Renal cortical epithelial cell (primary cell): ENCODE data around the gene ZMYM2. TPM values are rescaled to one million over a fixed set of nuclear protein-coding genes. Genes with fewer than 3 reads are reported as not detected.
"Not testable (repeated sequence)": the region's sequence is repeated elsewhere in the genome, so short reads cannot be mapped to it uniquely, and the experiment has no call there.

Source experiments
- DNase-seq: peaks from one replicate; pipeline ENCODE4 v3.0.0-alpha.2; 2011; ENCODE audit warnings: low read depth
- total RNA-seq: library from RNA; depleted of rRNA; stranded (reverse); fragments of >200 nt; gene quantifications from 2 replicates; pipeline ENCODE4 v1.2.3, GENCODE V29; 2014

Gene ZMYM2
- total RNA-seq, 1 donor from 2014 or later: 105 TPM

DNA sequence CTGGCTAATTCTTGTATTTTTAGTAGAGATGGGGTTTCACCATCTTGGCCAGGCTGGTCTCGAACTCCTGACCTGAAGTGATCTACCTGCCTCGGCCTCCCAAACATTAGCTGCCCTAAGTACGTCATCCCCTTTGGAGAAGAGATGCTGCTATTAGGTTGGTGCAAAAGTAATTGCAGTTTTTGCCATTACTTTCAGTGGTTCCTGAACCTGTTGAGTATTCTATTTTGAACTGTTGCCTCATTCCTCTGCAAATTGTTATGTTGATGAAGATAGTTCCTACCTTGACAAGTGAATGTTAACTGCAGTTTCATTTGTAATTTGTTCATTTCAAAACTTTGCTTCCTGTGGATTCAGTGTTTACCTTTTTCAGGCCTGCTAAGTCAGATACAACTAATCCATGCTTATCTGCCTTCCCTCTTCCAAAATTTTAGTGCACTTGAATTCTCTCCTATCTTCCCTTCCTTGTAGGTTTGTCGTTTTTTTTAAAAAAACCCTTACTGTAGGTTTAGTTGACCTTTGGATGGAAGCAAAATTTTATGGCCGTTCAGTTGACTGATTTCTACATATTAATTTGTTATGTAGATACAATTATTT lies 24.0 kb downstream of the ZMYM2 start:
- DNase-seq: no peak

DNA sequence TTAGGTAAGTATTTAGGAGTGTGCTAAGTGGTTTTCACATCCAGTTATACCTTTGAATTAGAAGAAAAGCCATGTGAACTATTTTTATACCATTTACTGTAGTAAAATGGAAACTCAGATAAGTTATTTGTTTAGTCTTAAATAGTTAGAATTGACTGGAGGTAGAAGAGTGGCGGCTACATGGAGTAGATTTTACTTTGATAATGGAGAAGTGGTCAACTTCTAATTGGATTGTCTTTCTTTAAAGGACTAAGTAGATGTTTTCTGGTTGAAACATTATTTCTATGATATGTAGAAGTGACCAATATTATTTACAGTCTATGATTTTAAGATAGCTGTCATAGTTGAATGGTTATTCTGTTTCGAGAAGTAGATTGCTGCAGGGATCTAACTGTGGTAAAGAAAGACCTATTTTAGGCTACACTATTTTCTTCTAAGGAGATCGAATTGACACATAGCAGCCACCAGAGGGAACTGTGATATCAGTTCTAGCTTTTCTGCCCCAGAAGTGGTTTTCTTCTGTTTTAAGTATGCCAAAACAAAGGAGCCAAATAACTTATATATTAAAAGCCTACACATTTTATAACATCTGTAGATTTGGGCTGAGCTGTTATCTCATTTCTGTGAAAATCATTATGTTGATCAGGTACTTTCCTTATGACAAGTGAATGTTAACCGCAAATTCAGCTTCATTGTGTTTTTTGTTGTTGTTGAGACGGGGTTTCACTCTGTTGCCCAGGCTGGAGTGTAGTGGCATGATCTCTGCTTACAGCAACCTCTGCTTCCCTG lies 26.1 kb downstream of the ZMYM2 start:
- peak; percentile 56 for DNase-seq

DNA sequence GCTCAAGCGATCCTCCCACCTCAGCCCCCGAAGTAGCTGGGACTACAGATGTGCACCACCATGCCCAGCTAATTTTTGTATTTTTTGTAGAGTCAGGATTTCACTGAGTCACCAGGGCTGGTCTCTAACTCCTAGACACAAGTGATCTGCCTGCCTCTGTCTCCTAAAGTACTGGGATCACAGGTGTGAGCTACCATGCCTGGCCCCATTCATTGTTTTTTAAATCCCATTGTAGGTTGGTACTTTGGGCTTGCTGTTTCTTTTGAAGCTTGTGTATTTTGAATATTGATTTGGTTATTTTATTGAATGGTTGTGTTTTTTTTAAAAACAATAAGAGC lies 26.7 kb downstream of the ZMYM2 start:
- DNase-seq: no peak

DNA sequence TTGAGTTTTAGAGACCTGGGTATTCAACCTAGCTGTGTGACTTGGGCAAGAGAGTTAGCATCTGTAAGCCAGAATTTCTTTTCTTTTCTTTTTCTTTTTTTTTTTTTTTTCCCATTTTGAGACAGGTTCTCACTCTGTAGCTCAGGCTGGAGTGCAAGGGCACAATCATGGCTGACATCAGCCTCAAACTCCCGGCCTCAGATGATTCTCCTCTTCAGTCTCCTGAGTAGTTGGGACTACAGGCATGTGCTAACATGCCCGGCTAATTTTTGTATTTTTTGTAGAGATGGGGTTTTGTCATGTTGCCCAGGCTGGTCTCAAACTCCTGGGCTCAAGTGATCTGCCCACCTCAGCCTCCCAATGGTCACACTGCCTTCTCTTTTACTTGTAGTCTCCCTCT lies 33.0 kb downstream of the ZMYM2 start:
- DNase-seq: no peak

DNA sequence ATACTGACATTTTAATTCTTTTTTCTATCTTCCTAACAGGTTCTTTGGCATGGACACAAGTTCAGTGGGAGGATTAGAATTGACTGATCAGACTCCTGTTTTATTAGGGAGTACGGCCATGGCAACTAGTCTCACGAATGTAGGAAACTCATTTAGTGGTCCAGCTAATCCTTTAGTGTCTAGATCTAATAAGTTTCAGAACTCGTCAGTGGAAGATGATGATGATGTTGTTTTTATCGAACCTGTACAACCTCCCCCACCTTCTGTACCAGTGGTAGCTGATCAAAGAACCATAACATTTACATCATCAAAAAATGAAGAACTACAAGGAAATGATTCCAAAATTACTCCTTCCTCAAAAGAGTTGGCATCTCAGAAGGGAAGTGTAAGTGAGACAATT lies 34.5 kb downstream of the ZMYM2 start:
- no peak for DNase-seq

DNA sequence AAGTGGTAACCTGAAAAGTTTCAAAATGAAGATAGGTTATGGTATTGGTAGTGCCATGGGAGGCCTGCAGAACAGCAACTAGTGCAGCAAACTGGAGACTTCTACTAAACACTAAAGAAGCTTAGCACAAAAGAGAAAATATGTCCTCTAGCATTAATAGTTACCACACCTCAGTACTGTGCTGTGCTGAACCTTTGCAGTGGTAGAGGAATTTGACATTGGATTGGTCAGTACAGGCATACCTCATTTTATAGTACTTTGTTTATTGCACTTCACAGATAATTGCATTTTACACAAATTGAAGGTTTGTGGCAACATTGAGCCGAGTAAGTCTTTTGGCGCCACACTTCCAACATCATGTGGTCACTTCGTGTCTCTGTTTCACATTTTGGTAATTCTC lies 40.4 kb downstream of the ZMYM2 start:
- no peak for DNase-seq

DNA sequence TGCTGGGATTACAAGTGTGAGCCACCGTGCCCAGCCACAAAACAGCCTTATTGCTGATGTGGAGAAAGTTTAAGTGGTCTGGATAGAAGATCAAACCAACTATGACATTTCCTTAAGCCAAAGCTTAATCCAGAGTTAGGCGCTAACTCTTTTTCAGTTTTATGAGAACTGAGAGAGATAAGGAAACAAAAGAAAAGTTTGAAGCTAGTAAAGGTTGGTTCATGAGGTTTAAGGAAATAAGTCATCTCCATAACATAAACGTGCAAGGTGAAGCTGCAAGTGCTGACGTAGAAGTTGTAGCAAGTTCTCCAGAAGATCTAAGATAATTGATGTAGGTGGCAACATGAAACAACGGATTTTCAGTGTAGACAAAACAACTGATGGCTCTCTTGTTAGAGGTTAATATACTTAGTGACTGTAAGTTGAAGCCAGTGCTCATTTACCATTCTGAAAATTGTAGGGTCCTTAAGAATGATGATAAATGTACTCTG lies 41.6 kb downstream of the ZMYM2 start:
- no peak for DNase-seq

DNA sequence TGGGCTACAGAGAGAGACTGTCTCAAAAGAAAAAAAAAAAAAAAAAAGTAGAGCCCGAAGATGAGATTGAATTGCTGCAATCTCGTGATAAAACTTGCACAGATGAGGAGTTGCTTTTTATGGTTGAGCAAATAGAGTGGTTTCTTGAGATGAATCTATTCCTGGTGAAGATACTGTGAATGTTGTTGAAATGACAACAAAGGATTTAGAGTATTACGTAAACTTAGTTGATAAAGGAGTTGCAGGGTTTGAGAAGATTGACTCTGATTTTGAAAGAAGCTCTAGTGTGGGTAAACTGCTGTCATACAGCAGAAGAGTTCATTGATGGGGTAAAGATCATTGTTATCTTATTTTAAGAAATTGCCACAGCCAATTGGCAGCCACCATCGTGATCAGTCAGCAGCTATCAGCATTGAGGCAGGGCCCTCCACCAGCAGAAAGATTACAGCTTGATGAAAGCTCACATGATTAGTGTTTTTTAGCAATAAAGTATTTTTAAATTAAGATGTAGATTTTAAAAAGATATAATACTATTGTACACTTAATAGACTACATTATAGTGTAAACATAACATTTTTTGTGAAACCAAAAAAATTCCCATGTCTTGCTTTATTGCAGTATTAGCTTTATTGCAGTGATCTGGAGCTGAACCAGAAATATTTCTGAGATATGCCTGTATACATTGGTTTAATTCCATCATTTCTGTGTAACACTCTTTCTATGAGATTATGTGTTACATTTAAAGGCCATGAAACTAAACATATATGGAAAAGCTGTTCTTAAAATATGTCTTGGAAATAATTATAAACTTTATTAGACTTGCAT lies 43.1 kb downstream of the ZMYM2 start:
- no peak for DNase-seq

DNA sequence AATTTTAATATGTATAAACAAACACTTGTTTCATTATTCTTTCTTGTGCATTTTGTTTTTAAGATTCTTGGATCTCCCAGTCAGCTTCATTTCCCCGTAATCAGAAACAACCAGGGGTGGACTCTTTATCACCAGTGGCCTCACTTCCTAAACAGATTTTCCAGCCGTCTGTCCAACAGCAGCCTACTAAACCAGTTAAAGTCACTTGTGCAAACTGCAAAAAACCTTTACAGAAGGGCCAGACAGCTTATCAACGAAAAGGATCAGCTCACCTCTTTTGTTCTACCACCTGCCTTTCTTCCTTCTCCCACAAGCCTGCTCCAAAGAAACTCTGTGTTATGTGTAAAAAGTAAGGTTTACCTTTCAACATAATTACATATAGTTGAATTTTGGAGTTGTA lies 44.3 kb downstream of the ZMYM2 start:
- no peak for DNase-seq

DNA sequence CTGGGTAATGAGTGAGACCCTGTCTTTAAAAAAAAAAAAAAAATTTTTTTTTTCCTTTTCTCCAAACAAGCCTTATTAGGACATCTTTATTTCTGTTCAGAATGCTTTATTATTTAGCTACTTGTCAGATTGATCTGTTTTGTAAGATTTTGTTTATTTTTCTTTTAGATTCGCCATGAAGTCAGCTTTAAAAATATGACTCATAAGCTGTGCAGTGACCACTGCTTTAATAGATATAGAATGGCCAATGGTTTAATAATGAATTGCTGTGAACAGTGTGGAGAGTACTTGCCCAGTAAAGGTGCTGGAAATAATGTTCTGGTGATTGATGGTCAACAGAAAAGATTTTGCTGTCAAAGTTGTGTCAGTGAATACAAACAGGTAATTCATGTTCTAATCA lies 47.7 kb downstream of the ZMYM2 start:
- no peak for DNase-seq

DNA sequence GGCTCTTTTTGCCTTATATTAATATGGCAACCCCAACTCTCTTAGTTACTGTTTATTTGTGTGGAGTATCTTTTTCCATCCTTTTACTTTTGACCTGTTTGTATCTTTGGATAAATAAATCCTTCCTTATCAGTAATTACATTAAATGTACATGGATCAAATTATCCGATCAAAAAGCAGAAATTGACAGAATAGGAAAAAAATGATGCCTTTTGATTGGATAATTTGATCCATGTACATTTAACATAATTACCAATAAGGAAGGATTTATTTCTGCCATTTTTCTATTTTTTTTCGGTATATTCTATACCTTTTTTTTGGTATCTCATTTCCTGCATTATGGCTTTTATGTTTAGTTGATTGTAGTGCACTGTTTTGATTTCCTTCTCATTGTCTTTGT lies 57.2 kb downstream of the ZMYM2 start:
- no peak for DNase-seq

DNA sequence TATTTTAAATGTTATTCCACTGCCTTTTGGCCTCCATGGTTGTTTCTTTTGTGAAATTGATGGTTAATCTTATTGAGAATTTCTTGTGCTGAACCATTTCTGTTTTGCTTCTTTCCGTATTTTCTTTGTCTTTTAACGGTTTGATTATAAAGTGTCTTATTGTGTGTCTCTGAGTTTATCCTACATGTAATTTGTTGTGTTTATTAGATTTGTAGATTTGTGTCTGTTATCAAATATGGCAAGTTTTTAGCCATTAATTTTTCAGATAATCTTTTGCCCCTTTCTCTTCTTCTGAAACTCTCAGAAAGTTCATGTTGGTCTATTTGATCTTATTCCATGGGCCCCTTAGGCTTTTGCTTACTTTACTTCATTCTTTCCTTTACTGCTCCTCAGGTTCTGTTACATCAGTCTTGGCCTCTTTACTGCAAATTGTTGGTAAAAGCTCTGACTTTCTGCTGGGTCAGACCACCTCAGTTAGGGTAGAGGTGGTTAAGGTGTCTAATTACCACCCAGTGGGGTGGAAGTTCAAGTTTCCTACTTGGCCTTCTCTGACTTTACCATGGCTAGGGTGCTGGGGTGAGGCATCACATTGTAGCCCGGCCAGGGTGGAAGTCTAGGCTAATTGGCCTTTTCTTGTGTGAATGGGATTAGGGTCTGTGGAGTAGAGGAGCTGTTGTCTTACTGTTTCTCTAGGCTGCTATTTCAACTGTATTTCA lies 58.3 kb downstream of the ZMYM2 start:
- no peak for DNase-seq

DNA sequence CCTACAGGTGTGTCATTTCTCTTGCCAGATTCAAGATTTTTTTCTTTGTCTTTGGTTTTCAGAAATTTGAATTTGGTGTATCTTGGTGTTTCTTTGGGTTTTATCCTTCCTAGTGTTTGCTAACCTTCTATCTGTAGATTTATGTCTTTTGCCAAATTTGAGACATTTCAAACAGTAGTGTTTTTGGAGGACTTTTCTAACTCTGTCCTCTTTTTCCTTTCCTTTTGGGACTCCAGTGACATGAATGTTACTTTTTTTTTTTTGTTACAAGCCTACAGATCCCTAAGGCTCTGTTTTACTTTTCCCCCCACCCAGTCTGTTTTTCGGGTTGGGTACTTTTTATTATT lies 58.8 kb downstream of the ZMYM2 start:
- no peak for DNase-seq

DNA sequence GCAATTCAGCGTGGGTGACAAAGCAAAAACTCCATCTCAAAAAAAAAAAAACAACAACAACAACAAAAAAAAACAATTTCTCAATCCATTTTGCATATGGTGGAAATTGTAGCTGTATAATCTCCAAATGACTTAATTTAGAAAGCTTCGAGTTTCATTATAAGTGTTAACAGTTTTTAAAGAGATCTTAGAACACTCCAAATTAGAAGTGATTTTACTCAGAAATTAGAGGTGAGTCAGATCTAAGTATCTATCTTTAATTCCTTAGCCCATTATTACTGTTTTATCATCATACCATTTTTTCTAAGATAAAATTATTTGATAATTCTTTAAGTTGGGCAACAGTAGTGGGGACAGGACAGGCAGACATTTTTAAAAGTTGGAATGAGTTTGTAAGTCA lies 60.5 kb downstream of the ZMYM2 start:
- DNase-seq: no peak

DNA sequence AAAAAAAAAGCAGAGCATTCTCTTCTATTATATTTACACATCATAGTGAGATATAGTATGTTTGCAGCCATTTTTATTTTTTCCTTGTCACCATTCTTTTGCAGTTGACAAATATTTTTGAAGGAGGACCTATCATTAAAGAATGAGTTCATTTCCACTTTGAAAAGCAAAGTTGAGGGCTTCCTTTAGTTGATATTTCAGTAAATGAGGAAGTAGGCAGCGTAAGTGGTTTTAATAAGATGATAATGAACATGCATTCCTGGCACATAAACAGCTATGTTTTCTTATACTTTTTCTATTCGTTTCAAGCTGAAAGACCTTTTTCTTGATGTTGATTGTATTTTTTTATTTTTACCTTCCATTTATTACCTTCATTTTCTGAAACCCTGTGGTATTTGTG lies 66.2 kb downstream of the ZMYM2 start:
- DNase-seq: no peak

DNA sequence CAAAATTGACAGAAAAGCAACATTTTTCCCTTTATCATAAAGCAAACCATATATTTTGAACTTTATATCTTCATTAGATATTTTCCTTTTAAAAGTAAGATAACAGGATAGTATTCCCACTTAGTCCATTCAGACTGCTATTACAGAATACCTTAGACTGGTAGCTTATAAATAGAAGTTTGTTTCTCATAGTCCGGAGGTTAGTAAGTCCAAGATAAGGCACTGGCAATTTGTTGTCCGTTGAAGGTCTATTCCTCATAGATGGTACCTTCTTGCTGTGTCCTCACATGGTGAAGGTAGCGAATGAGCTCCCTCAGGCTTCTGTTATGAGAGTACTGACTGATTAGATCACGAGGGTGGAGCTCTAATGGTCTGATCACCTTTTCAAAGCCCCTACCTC lies 70.4 kb downstream of the ZMYM2 start:
- no peak for DNase-seq

DNA sequence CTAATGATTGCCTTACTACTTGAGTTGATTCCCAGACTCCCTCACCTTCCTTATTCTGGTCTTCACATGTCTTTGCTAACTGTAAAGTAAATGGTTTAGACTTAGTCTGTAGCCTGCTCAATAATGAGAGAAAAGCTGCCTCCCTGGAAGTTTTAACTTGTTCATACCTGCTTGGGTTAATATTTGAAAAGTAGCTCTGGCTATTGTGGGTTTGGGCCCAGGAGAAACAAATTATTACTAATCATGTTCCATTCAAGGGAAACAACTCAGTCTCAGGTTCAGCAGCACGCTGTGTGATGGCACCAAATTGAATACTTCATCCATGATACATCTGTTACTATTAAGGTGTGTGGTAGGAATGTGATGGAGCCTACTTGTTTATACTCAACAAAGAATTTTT lies 75.0 kb downstream of the ZMYM2 start:
- DNase-seq: peak; percentile 63

DNA sequence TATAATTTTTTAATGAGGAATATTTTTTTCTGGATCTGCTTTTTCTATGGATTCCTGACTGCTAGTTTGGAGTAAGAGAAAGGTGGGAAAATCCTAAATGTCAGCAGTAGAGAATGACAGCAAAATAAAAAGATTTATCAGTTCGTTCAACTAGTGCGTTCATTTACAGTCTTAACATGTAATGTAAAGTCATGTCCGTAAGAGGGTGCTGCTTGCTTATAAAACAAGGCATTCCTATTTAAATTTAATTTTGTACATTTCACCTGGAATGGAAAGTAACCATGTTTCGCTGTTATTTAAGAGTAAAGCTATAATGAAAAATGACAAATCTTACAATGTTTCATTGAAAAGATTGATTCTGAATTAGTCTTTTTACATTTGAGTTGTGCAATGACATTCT lies 76.6 kb downstream of the ZMYM2 start:
- DNase-seq: peak; percentile 11

DNA sequence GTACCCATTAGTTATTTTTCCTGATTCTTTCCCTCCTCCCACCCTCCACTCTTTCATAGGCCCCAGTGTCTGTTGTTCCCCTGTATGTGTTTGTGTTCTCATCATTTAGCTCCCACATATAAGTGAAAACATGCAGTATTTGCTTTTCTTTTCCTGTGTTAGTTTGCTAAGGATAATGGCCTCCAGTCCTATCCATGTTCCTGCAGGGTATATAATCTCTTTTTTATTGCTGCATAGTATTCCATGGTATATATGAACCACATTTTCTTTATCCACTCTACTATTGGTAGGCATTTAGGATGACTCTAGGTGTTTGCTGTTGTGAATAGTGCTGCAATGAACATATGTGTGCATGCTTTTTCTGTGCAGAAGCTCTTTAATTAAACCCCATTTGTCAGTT lies 79.4 kb downstream of the ZMYM2 start:
- no peak for DNase-seq

DNA sequence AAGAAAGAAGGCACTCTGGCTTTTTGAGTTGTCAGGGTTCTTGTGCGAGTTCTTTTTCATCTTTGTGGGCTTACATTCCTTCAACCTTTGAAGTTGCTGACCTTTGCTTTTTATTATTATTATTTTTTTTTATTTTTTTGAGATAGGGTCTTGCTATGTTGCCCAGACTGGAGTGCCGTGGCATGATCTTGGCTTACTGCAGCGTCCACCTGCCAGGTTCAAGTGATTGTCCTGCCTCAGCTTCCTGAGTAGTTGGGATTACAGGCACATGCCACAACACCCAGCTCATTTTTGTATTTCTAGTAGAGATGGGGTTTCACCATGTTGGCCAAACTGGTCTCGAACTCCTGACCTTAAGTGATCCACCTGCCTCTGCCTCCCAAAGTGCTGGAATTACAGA lies 84.1 kb downstream of the ZMYM2 start:
- DNase-seq: not testable (repeated sequence)

DNA sequence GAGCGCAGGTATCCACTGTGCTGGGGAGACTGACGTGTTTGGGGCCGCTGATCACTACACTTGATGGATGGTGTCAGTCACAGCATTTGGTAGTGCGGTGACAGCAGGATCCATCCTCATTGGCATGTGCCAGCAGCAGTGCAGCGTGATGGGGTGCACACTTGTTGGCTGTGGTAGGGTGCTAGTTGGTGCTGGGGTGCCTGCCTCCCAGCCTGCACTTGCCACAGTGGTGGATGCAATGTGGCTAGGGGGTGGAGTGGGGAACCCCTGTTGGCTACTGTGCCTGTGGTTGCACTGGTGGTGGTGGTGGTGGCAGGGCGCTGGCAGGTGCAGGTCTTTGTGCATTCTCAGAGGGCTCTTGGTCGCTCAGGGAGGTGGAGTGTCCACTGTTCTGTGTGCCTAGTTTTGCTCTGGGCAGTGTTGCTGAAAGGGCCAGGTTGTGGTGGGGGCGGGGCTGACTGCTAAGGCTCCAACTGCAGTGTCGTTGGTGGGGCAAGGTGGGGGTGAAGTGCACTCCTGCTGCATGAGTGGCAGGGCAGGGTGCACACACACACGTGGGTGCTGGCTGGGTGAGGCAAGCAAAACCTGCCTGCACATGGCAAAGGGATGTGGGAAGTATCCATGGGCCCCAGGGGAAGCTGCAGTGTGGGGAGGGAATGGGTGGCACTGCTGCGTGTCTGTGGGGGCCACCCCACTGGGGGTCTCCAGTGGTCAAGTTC lies 84.8 kb downstream of the ZMYM2 start:
- no peak for DNase-seq

DNA sequence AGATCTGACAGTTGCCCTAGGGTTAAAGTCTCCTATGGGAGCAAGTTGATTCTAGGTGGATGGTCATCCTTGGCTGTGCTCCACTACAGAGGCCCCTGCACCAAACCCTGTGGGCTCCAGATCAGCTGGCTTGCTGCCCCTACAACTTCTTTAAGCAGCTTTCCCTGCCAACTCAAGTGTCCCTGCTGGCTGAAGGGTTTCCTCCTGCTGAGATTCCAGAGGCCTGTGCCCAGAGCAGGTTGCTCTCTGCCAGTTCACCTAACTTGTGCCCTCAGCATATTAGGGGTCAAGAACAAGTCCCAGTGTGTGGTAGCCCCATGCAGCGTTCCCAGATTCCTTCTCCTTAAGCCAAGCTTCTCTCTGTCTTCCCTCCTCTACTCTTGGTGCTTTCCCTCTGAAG lies 85.6 kb downstream of the ZMYM2 start:
- DNase-seq: no peak
